ENCODE data around the gene GLT6D1.

- TF ChIP-seq CTCF (conservative IDR thresholded peaks at IDR 0.05) (no peak), EZH2 (IDR thresholded peaks at IDR 0.05; ENCODE audit: low read depth) (no peak)
These were observed 8.5 kb upstream of the GLT6D1 start for GRCh38 chr9:135647884-135648283.

Data from PC-9 (cell line).